WI38 (cell line): ENCODE measurements around the gene HOXA10.
A peak's percentile ranks its signal among the peaks of the same experiment; 100 is the strongest.

Source experiments
- H3K4me3 ChIP-seq: 2 replicates; pipeline ENCODE4 v1.5.1; 2011; ENCODE audit warnings: low read depth, mild to moderate bottlenecking, control low read depth, low read length
- CTCF ChIP-seq: IDR thresholded peaks from 2 replicates; pipeline ENCODE4 v1.5.1; 2012; ENCODE audit warnings: low read depth, mild to moderate bottlenecking, control low read depth, low read length

The HOXA10 gene

GRCh38 chr7:27124096-27124901, 49.8 kb downstream of the HOXA10 start:
- no peak for TF ChIP-seq CTCF
- peak overlapping the region; percentile 46 for H3K4me3 ChIP-seq

GRCh38 chr7:27123477-27124053, 50.6 kb downstream of the HOXA10 start:
- peak overlapping the region; percentile 46 for H3K4me3 ChIP-seq
- TF ChIP-seq CTCF: no peak

GRCh38 chr7:27123007-27123476, 51.1 kb downstream of the HOXA10 start:
- peak overlapping the region; percentile 46 for H3K4me3 ChIP-seq
- TF ChIP-seq CTCF: no peak

GRCh38 chr7:27122077-27122910, 51.8 kb downstream of the HOXA10 start:
- H3K4me3 ChIP-seq: peak overlapping the region; percentile 46

GRCh38 chr7:27121684-27122076, 52.4 kb downstream of the HOXA10 start:
- H3K4me3 ChIP-seq: peak overlapping the region; percentile 46
- no peak for TF ChIP-seq CTCF

More at GRCh38 chr7:27122077-27122910, 51.8 kb downstream of the HOXA10 start:
- TF ChIP-seq CTCF: no peak
